SK-N-SH (cell line): ENCODE measurements around the gene SPINT1. TPM values are rescaled to one million over a fixed set of nuclear protein-coding genes. Genes with fewer than 3 reads are reported as not detected.

ENCODE experiments used
- CTCF ChIA-PET: fragments of 300-600, 350-600 bp; formaldehyde crosslinking; extraction: SDS; loops from one replicate; lab custom pipeline; 2021; lab: Yijun Ruan, JAX
- POLR2A ChIA-PET: fragments of 350-600 bp; sonication (Branson Sonifier 250); formaldehyde crosslinking; extraction: SDS; loops from one replicate; lab custom pipeline; 2020; ENCODE audit warnings: antibody characterized with exemption, inconsistent platforms; lab: Yijun Ruan, JAX
- DNase-seq: peaks from one replicate; pipeline ENCODE4 v3.0.0; 2012
- H2AFZ ChIP-seq: fragments of 200-600 bp; sonication (generic); 2 replicates; pipeline ENCODE4 v1.8.1; 2016; ENCODE audit warnings: antibody characterized with exemption, mild to moderate bottlenecking, low read depth
- H3F3A ChIP-seq: fragments of 200-600 bp; sonication (generic); replicated peaks from 2 replicates; pipeline ENCODE3; 2016; ENCODE audit warnings: antibody characterized with exemption, mild to moderate bottlenecking; ENCODE audit not compliant: insufficient read depth
- H3K27ac ChIP-seq, 2 experiments: fragments of 200-500 bp in 1 of 2; fragments of 200-600 bp in 1 of 2; sonication (Bioruptor generic) in 1 of 2; sonication (generic), shearing (Covaris generic) in 1 of 2; 2 replicates each; pipeline versions ENCODE4 v1.5.1 to v1.6.1; 2014 to 2016; ENCODE audit warnings: low read depth in 2 of 2, inconsistent platforms in 1 of 2, low read length in 1 of 2, mild to moderate bottlenecking in 1 of 2, mixed read lengths in 1 of 2
- H3K27me3 ChIP-seq: fragments of 200-600 bp; sonication (generic), shearing (Covaris generic); 2 replicates; pipeline ENCODE4 v1.6.1; 2016; ENCODE audit warnings: mixed run types; ENCODE audit not compliant: insufficient read depth
- H3K36me3 ChIP-seq, 2 experiments: fragments of 200-500 bp in 1 of 2; fragments of 200-600 bp in 1 of 2; sonication (Bioruptor generic) in 1 of 2; sonication (generic) in 1 of 2; replicated peaks in 1 of 2; 2 replicates each; pipeline versions ENCODE3 to v1.5.1; 2014 to 2016; ENCODE audit warnings: low read length in 1 of 2, mild to moderate bottlenecking in 1 of 2; ENCODE audit not compliant: insufficient read depth in 2 of 2, control insufficient read depth in 1 of 2
- H3K4me1 ChIP-seq, 2 experiments: fragments of 200-500 bp in 1 of 2; fragments of 200-600 bp in 1 of 2; sonication (Bioruptor generic) in 1 of 2; sonication (generic), shearing (Covaris generic) in 1 of 2; 2 replicates each; pipeline versions ENCODE4 v1.5.1 to v1.6.1; 2014 to 2016; ENCODE audit warnings: low read depth in 1 of 2, low read length in 1 of 2, mixed run types in 1 of 2; ENCODE audit not compliant: insufficient read depth in 2 of 2, control insufficient read depth in 1 of 2
- H3K4me2 ChIP-seq: fragments of 200-600 bp; sonication (generic), shearing (Covaris generic); 2 replicates; pipeline ENCODE4 v1.6.1; 2017; ENCODE audit warnings: mixed run types
- H3K4me3 ChIP-seq, 2 experiments: fragments of 200-500 bp in 1 of 2; fragments of 200-600 bp in 1 of 2; sonication (Bioruptor generic) in 1 of 2; sonication (generic), shearing (Covaris generic) in 1 of 2; 2 replicates each; pipeline versions ENCODE4 v1.5.1 to v1.8.1; 2014 to 2016; ENCODE audit warnings: low read depth in 2 of 2, inconsistent platforms in 1 of 2, low read length in 1 of 2, mild to moderate bottlenecking in 1 of 2, mixed read lengths in 1 of 2, moderate library complexity in 1 of 2
- H3K79me2 ChIP-seq: fragments of 200-600 bp; sonication (generic); 2 replicates; pipeline ENCODE4 v1.8.1; 2017; ENCODE audit warnings: mild to moderate bottlenecking; ENCODE audit not compliant: insufficient read depth
- H3K9ac ChIP-seq: fragments of 200-600 bp; sonication (generic); 2 replicates; pipeline ENCODE4 v1.6.1; 2017; ENCODE audit warnings: mixed run types
- H3K9me2 ChIP-seq: fragments of 200-600 bp; sonication (generic); 2 replicates; pipeline ENCODE4 v1.6.1; 2017; ENCODE audit warnings: mixed run types
- H3K9me3 ChIP-seq: fragments of 200-600 bp; sonication (generic); 2 replicates; pipeline ENCODE4 v1.6.1; 2017; ENCODE audit warnings: mixed run types, mild to moderate bottlenecking, moderate library complexity
- H4K20me1 ChIP-seq: fragments of 200-600 bp; sonication (generic); 2 replicates; pipeline ENCODE4 v1.6.1; 2017; ENCODE audit warnings: mild to moderate bottlenecking, mixed run types; ENCODE audit not compliant: insufficient read depth
- CHD2 ChIP-seq: fragments of 150-350 bp; IDR thresholded peaks from 2 replicates; pipeline ENCODE4 v1.6.1; 2018; ENCODE audit warnings: low read length; ENCODE audit not compliant: partially characterized antibody
- EZH2phosphoT487 ChIP-seq: fragments of 200-600 bp; sonication (generic); IDR thresholded peaks from 2 replicates; pipeline ENCODE4 v1.6.1; 2017; ENCODE audit warnings: low read depth, mixed run types, mild to moderate bottlenecking, antibody characterized with exemption, moderate library complexity, borderline replicate concordance
- FOSL2 ChIP-seq: IDR thresholded peaks from 2 replicates; pipeline ENCODE4 v1.4.0; 2012; ENCODE audit warnings: low read depth, mild to moderate bottlenecking, moderate library complexity, borderline replicate concordance
- FOXJ3 ChIP-seq: sonication (generic); formaldehyde crosslinking; IDR thresholded peaks from 2 replicates; pipeline ENCODE4 v1.5.1; 2020; ENCODE audit warnings: mild to moderate bottlenecking, missing genetic modification reagents
- JUND ChIP-seq: IDR thresholded peaks from 2 replicates; pipeline ENCODE4 v1.4.0; 2012
- MEF2A ChIP-seq: IDR thresholded peaks from 2 replicates; pipeline ENCODE4 v1.4.0; 2012; ENCODE audit warnings: low read depth, borderline replicate concordance
- MXI1 ChIP-seq: IDR thresholded peaks from 2 replicates; pipeline ENCODE4 v1.6.1; 2012; ENCODE audit warnings: mild to moderate bottlenecking, low read depth, low read length, improper control_type of control experiment
- NFIC ChIP-seq: IDR thresholded peaks from 2 replicates; pipeline ENCODE4 v1.4.0; 2012; ENCODE audit warnings: borderline replicate concordance
- NRF1 ChIP-seq: IDR thresholded peaks from 2 replicates; pipeline ENCODE4 v1.6.1; 2012; ENCODE audit warnings: low read depth, mild to moderate bottlenecking, low read length
- RAD21 ChIP-seq: IDR thresholded peaks from 2 replicates; pipeline ENCODE4 v1.6.1; 2012; ENCODE audit warnings: mild to moderate bottlenecking, low read length
- RCOR1 ChIP-seq: fragments of 150-350 bp; IDR thresholded peaks from 2 replicates; pipeline ENCODE4 v1.6.1; 2017; ENCODE audit warnings: antibody characterized with exemption, low read length
- RFX5 ChIP-seq: IDR thresholded peaks from 2 replicates; pipeline ENCODE4 v1.6.1; 2012; ENCODE audit warnings: mild to moderate bottlenecking, improper control_type of control experiment, low read length
- SIN3A ChIP-seq: IDR thresholded peaks from 2 replicates; pipeline ENCODE4 v1.6.1; 2012; ENCODE audit warnings: low read depth, mild to moderate bottlenecking, low read length, moderate library complexity, borderline replicate concordance
- SMC3 ChIP-seq: IDR thresholded peaks from 2 replicates; pipeline ENCODE4 v1.6.1; 2012; ENCODE audit warnings: low read depth, low read length, improper control_type of control experiment
- TAF1 ChIP-seq: IDR thresholded peaks from 2 replicates; pipeline ENCODE4 v1.6.1; 2012; ENCODE audit warnings: low read depth, mild to moderate bottlenecking, low read length, moderate library complexity, borderline replicate concordance
- TCF12 ChIP-seq: IDR thresholded peaks from 2 replicates; pipeline ENCODE4 v1.4.0; 2012
- USF1 ChIP-seq: IDR thresholded peaks from 2 replicates; pipeline ENCODE4 v1.4.0; 2012; ENCODE audit warnings: low read depth, borderline replicate concordance
- YY1 ChIP-seq: IDR thresholded peaks from 2 replicates; pipeline ENCODE4 v1.4.0; 2012; ENCODE audit warnings: low read depth, mild to moderate bottlenecking
- ZBTB33 ChIP-seq: IDR thresholded peaks from 2 replicates; pipeline ENCODE4 v1.4.0; 2012; ENCODE audit warnings: low read depth, borderline replicate concordance
- WGBS: methylation state at CpG from one replicate; pipeline ENCODE4 v1.1.6; 2017; ENCODE audit warnings: low lambda C conversion rate; 5-methylcytosine and 5-hydroxymethylcytosine counted together
- polyA plus RNA-seq, 3 experiments: library from polyadenylated mRNA; depleted of rRNA; stranded (reverse); fragments of >200 nt; gene quantifications; 2 replicates each; pipeline ENCODE4 v1.2.3, GENCODE V29; 2012
- TF ChIP-seq, protein P1 (sequence below): fragments of 200-600 bp; sonication (generic); IDR thresholded peaks from 2 replicates; pipeline ENCODE4 v1.6.1; 2017; ENCODE audit warnings: antibody characterized with exemption, mild to moderate bottlenecking, moderate library complexity

Gene SPINT1
- polyA plus RNA-seq, 1 of the 3 experiments (the other 2 are of a cell fraction): 2.0 TPM

DNA sequence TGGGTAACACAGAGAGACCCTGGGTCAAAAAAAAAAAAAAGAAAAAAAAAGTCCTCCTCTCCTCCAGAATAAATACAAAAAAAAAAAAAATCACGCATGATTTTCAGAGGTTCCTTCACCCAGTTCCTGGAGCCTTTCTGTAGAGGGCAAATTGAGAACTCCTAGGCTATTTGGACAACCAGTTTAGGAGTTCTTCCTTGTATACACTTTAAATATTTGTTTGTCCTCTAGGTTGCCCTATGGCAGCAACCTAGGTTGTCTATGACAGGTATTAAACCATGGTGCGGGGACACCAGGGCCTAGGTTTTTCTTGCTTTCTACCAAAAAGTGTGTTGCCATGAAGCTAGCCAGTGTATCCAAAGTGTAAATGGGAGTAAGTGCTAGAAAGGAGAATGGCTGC, 40.8 kb upstream of the SPINT1 start:
- H3K36me3 ChIP-seq: peaks cover 0 to 9% of the 10 kb centered on the region in 2 experiments
- no peaks in the 10 kb centered on the region for H3K9me2 ChIP-seq
- no peak overlapping the region for H3K4me3 ChIP-seq
- H2AFZ ChIP-seq: no peak overlapping the region
- H3F3A ChIP-seq: no peaks in the 10 kb centered on the region
- peaks cover 81% of the 10 kb centered on the region for H3K79me2 ChIP-seq
- H4K20me1 ChIP-seq: no peaks in the 10 kb centered on the region
- H3K9ac ChIP-seq: no peak overlapping the region
- ChIA-PET POLR2A (no interaction called here), CTCF (interaction anchor here (1.0 to 2.1 kb wide), 3 partner anchors 14 to 54 kb away, joined by 4 to 15 read pairs (median 4); no protein-coding TSS in a partner anchor)
- no peak overlapping the region for H3K4me2 ChIP-seq
- H3K4me1 ChIP-seq: peaks cover 4 to 8% of the 10 kb centered on the region in 2 experiments; a peak in 1 of 4 replicates
- no peaks in the 10 kb centered on the region for H3K27me3 ChIP-seq
- H3K27ac ChIP-seq: no peak overlapping the region
- no peak for DNase-seq
- H3K9me3 ChIP-seq: no peaks in the 10 kb centered on the region
- 93% methylated on average over 2 of the region's 2 CpGs for WGBS
- no peak for TF ChIP-seq RFX5
- TF ChIP-seq SMC3: no peak
- no peak for TF ChIP-seq CHD2
- TF ChIP-seq FOXJ3 (CRISPR knock-in tag): no peak
- no peak for TF ChIP-seq RCOR1

GRCh38 chr15:40803688-40804087, 40.2 kb upstream of the SPINT1 start:
- H3K36me3 ChIP-seq: peaks cover 0 to 9% of the 10 kb centered on the region in 2 experiments
- H3K9ac ChIP-seq: no peak overlapping the region
- ChIA-PET CTCF (interaction anchor here (0.9 to 2.4 kb wide), 6 partner anchors 15 to 91 kb away, joined by 3 to 15 read pairs (median 4); partner anchors contain the start of gene VPS18), POLR2A (no interaction called here)
- H3K79me2 ChIP-seq: peaks cover 81% of the 10 kb centered on the region
- no peaks in the 10 kb centered on the region for H3K27me3 ChIP-seq
- no peak for DNase-seq
- no peaks in the 10 kb centered on the region for H3K9me3 ChIP-seq
- H3K4me1 ChIP-seq: peaks cover 4 to 13% of the 10 kb centered on the region in 2 experiments; a peak in 1 of 4 replicates
- H3K27ac ChIP-seq: no peak overlapping the region
- no peak for TF ChIP-seq SMC3
- TF ChIP-seq SIN3A: no peak
- TF ChIP-seq YY1: no peak
- TF ChIP-seq, protein P1, sequence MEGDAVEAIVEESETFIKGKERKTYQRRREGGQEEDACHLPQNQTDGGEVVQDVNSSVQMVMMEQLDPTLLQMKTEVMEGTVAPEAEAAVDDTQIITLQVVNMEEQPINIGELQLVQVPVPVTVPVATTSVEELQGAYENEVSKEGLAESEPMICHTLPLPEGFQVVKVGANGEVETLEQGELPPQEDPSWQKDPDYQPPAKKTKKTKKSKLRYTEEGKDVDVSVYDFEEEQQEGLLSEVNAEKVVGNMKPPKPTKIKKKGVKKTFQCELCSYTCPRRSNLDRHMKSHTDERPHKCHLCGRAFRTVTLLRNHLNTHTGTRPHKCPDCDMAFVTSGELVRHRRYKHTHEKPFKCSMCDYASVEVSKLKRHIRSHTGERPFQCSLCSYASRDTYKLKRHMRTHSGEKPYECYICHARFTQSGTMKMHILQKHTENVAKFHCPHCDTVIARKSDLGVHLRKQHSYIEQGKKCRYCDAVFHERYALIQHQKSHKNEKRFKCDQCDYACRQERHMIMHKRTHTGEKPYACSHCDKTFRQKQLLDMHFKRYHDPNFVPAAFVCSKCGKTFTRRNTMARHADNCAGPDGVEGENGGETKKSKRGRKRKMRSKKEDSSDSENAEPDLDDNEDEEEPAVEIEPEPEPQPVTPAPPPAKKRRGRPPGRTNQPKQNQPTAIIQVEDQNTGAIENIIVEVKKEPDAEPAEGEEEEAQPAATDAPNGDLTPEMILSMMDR: no peak
- TF ChIP-seq NRF1: no peak
- TF ChIP-seq TAF1: no peak
- no peak for TF ChIP-seq USF1
- TF ChIP-seq JUND: no peak
- TF ChIP-seq RCOR1: no peak
- TF ChIP-seq TCF12: no peak
- no peak for TF ChIP-seq RAD21
- TF ChIP-seq FOSL2: no peak
- TF ChIP-seq ZBTB33: no peak
- no peak for TF ChIP-seq MEF2A
- no peak for TF ChIP-seq EZH2phosphoT487
- TF ChIP-seq RFX5: no peak
- TF ChIP-seq NFIC: no peak
- TF ChIP-seq MXI1: no peak
- TF ChIP-seq, all 33 proteins: peak for 0
- no peaks in the 10 kb centered on the region for H3K9me2 ChIP-seq
- no peaks in the 10 kb centered on the region for H3F3A ChIP-seq
- no peak overlapping the region for H3K4me3 ChIP-seq
- H2AFZ ChIP-seq: no peak overlapping the region
- H4K20me1 ChIP-seq: no peaks in the 10 kb centered on the region
- 96% methylated on average over 1 of the region's 1 CpG for WGBS
- H3K4me2 ChIP-seq: no peak overlapping the region
